IMR-90 (cell line): ENCODE data around the gene CLASP1. TPM values are rescaled to one million over a fixed set of nuclear protein-coding genes. Genes with fewer than 3 reads are reported as not detected.

Experiments used
- ATAC-seq: fragments of 200-7000 bp; cut with Tn5 transposase; 2 replicates; pipeline ENCODE4 v1.9.1; 2020; ENCODE audit warnings: low read depth, mild to moderate bottlenecking, moderate library complexity
- BruUV-seq: library from RNA; stranded (reverse); fragments of 400-500 nt; replicated peaks from 2 replicates; lab custom pipeline; 2021; lab: Mats Ljungman, UMichigan
- CTCF ChIA-PET: fragments of 300-600 bp; formaldehyde crosslinking; extraction: SDS; loops from one replicate; lab custom pipeline; 2021; ENCODE audit warnings: antibody characterized with exemption; lab: Yijun Ruan, JAX
- POLR2A ChIA-PET: fragments of 300-600 bp; sonication (Branson Sonifier 250); formaldehyde crosslinking; loops from one replicate; lab custom pipeline; 2022; ENCODE audit warnings: antibody characterized with exemption; ENCODE audit not compliant: unreplicated experiment; lab: Charles Lee
- DNase-seq: peaks from one replicate; pipeline ENCODE4 v3.0.0; 2013
- H2AFZ ChIP-seq: replicated peaks from 2 replicates; pipeline ENCODE3; 2013; ENCODE audit warnings: low read length, mild to moderate bottlenecking; ENCODE audit not compliant: poor library complexity
- H2AK5ac ChIP-seq: 2 replicates; pipeline ENCODE4 v1.6.1; 2013; ENCODE audit warnings: low read depth, low read length, inconsistent platforms
- H2AK9ac ChIP-seq: replicated peaks from 2 replicates; pipeline ENCODE3; 2013; ENCODE audit warnings: mild to moderate bottlenecking, low read depth, low read length, moderate library complexity; ENCODE audit not compliant: poor library complexity
- H2BK120ac ChIP-seq: 2 replicates; pipeline ENCODE4 v1.6.1; 2013; ENCODE audit warnings: low read depth, low read length, inconsistent platforms
- H2BK15ac ChIP-seq: 3 replicates; pipeline ENCODE4 v1.6.1; 2013; ENCODE audit warnings: low read depth, low read length, inconsistent platforms
- H2BK20ac ChIP-seq: 2 replicates; pipeline ENCODE4 v1.6.1; 2013; ENCODE audit warnings: low read depth, mild to moderate bottlenecking, inconsistent platforms, low read length, moderate library complexity
- H2BK5ac ChIP-seq: 2 replicates; pipeline ENCODE4 v1.6.1; 2013; ENCODE audit warnings: mild to moderate bottlenecking, low read depth, low read length, inconsistent platforms; ENCODE audit not compliant: poor library complexity, severe bottlenecking
- H3K14ac ChIP-seq: replicated peaks from 2 replicates; pipeline ENCODE4 v1.6.1; 2013; ENCODE audit warnings: low read depth, low read length, inconsistent platforms
- H3K18ac ChIP-seq: 2 replicates; pipeline ENCODE4 v1.6.1; 2013; ENCODE audit warnings: low read depth, low read length, control low read depth
- H3K23ac ChIP-seq: 2 replicates; pipeline ENCODE4 v1.6.1; 2013; ENCODE audit warnings: low read depth, low read length, inconsistent platforms
- H3K27ac ChIP-seq: 2 replicates; pipeline ENCODE4 v1.5.1; 2013; ENCODE audit warnings: mild to moderate bottlenecking, control low read depth, low read length; ENCODE audit not compliant: insufficient read depth
- H3K27me3 ChIP-seq: 2 replicates; pipeline ENCODE4 v1.6.1; 2013; ENCODE audit warnings: low read length; ENCODE audit not compliant: control insufficient read depth, insufficient read depth
- H3K36me3 ChIP-seq: 2 replicates; pipeline ENCODE4 v1.6.1; 2013; ENCODE audit warnings: low read length, mixed read lengths; ENCODE audit not compliant: control insufficient read depth, insufficient read depth
- H3K4ac ChIP-seq: 2 replicates; pipeline ENCODE4 v1.6.1; 2013; ENCODE audit warnings: low read depth, low read length, inconsistent platforms
- H3K4me1 ChIP-seq: 2 replicates; pipeline ENCODE4 v1.6.1; 2013; ENCODE audit warnings: low read length, mixed read lengths; ENCODE audit not compliant: control insufficient read depth, insufficient read depth
- H3K4me2 ChIP-seq: 2 replicates; pipeline ENCODE4 v1.6.1; 2013; ENCODE audit warnings: low read depth, mild to moderate bottlenecking, control low read depth, low read length, moderate library complexity
- H3K4me3 ChIP-seq: 2 replicates; pipeline ENCODE4 v1.5.1; 2013; ENCODE audit warnings: low read depth, mild to moderate bottlenecking, control low read depth, low read length, moderate library complexity; ENCODE audit not compliant: insufficient read depth
- H3K56ac ChIP-seq: 2 replicates; pipeline ENCODE4 v1.6.1; 2013; ENCODE audit warnings: low read length, inconsistent platforms; ENCODE audit not compliant: insufficient read depth; ENCODE audit errors: extremely low read depth
- H3K79me1 ChIP-seq, 2 experiments: 2 replicates each; pipeline ENCODE4 v1.6.1; 2013; ENCODE audit warnings: low read length in 2 of 2, inconsistent platforms in 1 of 2, low read depth in 1 of 2
- H3K9ac ChIP-seq: 2 replicates; pipeline ENCODE4 v1.6.1; 2013; ENCODE audit warnings: low read depth, low read length, control low read depth
- H3K9me1 ChIP-seq: 2 replicates; pipeline ENCODE4 v1.6.1; 2013; ENCODE audit warnings: low read length, inconsistent platforms; ENCODE audit not compliant: insufficient read depth
- H3K9me3 ChIP-seq: 2 replicates; pipeline ENCODE4 v1.6.1; 2013; ENCODE audit warnings: low read length; ENCODE audit not compliant: control insufficient read depth, insufficient read depth
- H4K20me1 ChIP-seq: 2 replicates; pipeline ENCODE4 v1.6.1; 2013; ENCODE audit warnings: low read length, inconsistent platforms; ENCODE audit not compliant: insufficient read depth
- H4K5ac ChIP-seq: 2 replicates; pipeline ENCODE4 v1.6.1; 2013; ENCODE audit warnings: mild to moderate bottlenecking, low read depth, low read length, control low read depth
- H4K8ac ChIP-seq, 2 experiments: 2 replicates each; pipeline ENCODE4 v1.6.1; 2013; ENCODE audit warnings: low read depth in 2 of 2, low read length in 2 of 2, control low read depth in 1 of 2, inconsistent platforms in 1 of 2
- H4K91ac ChIP-seq: 2 replicates; pipeline ENCODE4 v1.6.1; 2013; ENCODE audit warnings: low read depth, low read length, inconsistent platforms; ENCODE audit not compliant: insufficient read depth
- CEBPB ChIP-seq: IDR thresholded peaks from 2 replicates; pipeline ENCODE4 v1.6.1; 2012; ENCODE audit warnings: low read depth, low read length, improper control_type of control experiment
- CTCF ChIP-seq: conservative IDR thresholded peaks from 2 replicates; pipeline ENCODE4 v1.5.1; 2012; ENCODE audit warnings: mild to moderate bottlenecking, low read depth, low read length, improper control_type of control experiment
- MAFK ChIP-seq: IDR thresholded peaks from 2 replicates; pipeline ENCODE4 v1.6.1; 2012; ENCODE audit warnings: low read depth, low read length, improper control_type of control experiment
- MXI1 ChIP-seq: IDR thresholded peaks from 2 replicates; pipeline ENCODE4 v1.6.1; 2012; ENCODE audit warnings: low read depth, mild to moderate bottlenecking, low read length, moderate library complexity, borderline replicate concordance
- RCOR1 ChIP-seq: IDR thresholded peaks from 2 replicates; pipeline ENCODE4 v1.6.1; 2012; ENCODE audit warnings: mild to moderate bottlenecking, low read length, improper control_type of control experiment; ENCODE audit not compliant: insufficient replicate concordance
- SMC3 ChIP-seq: fragments of 150-350 bp; IDR thresholded peaks from 2 replicates; pipeline ENCODE4 v1.6.1; 2016; ENCODE audit warnings: low read depth, mild to moderate bottlenecking, antibody characterized with exemption, low read length, moderate library complexity
- WGBS, 2 experiments: methylation state at CpG; one replicate each; pipeline versions ENCODE4 v1.1.5 to v1.1.7; 2013; ENCODE audit warnings: missing lambda C conversion rate in 2 of 2; ENCODE audit not compliant: insufficient read length in 1 of 2; ENCODE audit errors: extremely low coverage in 2 of 2; 5-methylcytosine and 5-hydroxymethylcytosine counted together
- dilution Hi-C: fragments of 300-500 bp; cut with HindIII; formaldehyde crosslinking; loops from one replicate; pipeline ENCODE4 v1.14.3; 2018; ENCODE audit warnings: low sequenced_read_pairs; ENCODE audit not compliant: unreplicated experiment
- in situ Hi-C: fragments of 300-500 bp; cut with MboI; formaldehyde crosslinking; loops from 3 replicates; pipeline ENCODE4 v1.14.3; 2019; ENCODE audit warnings: low sequenced_read_pairs, inconsistent platforms, mixed read lengths
- intact Hi-C: fragments of 100-400 bp; cut with micrococcal nuclease; formaldehyde crosslinking; loops from 2 replicates; pipeline ENCODE4 v1.10.0; 2022
- polyA plus RNA-seq, 3 experiments: library from polyadenylated mRNA; depleted of rRNA; stranded (reverse); fragments of >200 nt; gene quantifications; 2 replicates each; pipeline ENCODE4 v1.2.3, GENCODE V29; 2012; ENCODE audit warnings: low replicate concordance in 1 of 3
- total RNA-seq: library from RNA; depleted of rRNA; stranded (reverse); fragments of >200 nt; gene quantifications from 2 replicates; pipeline ENCODE4 v1.2.3, GENCODE V29; 2012

CLASP1 gene
- total and polyA plus RNA-seq, 2 of the 4 experiments (the other 2 are of a cell fraction): 12.3 to 33.7 TPM

DNA sequence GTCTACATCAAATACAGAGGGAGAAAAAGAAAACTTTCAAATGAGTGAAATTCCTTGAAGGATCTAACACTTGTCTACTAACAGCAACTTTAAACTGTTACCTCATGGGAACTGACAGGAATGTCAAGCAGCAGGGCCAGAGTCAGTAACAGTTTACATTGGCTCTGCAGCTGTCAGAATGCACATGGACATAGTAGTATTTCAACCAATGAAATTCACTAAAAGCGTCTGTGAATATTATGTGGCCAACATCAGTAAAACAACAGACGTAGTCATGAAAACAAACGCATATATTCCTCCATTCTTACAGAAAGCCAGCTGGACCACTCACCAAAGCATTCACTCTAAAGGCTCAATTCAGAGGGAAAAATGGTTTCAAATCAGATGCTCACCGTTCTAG, 197.9 kb downstream of the CLASP1 start:
- dilution Hi-C loops: no loop called here
- in situ Hi-C loops: loop anchor here (10.0 kb wide), 1 partner anchor 73 kb away; no protein-coding TSS in a partner anchor

More for the DNA sequence above, 197.9 kb downstream of the CLASP1 start:
- Histone ChIP-seq H3K9me1 (peaks cover 12% of the 10 kb centered on the region), H3K79me1 (peaks cover 8 to 26% of the 10 kb centered on the region in 2 experiments; a peak in 3 of 4 replicates), H2AFZ (no peak overlapping the region), H2BK120ac (no peak overlapping the region), H3K9me3 (no peaks in the 10 kb centered on the region), H4K8ac (no peak overlapping the region), H4K91ac (no peak overlapping the region), H3K14ac (no peak overlapping the region), H3K9ac (no peak overlapping the region), H3K56ac (no peak overlapping the region), H3K4ac (no peak overlapping the region), H4K5ac (no peak overlapping the region), H3K36me3 (peaks cover 23% of the 10 kb centered on the region), H2BK5ac (peak overlapping the region; percentile 66), H3K27me3 (no peaks in the 10 kb centered on the region), H3K4me1 (peaks cover 11% of the 10 kb centered on the region), H3K18ac (no peak overlapping the region), H3K4me3 (no peak overlapping the region), H2AK5ac (no peak overlapping the region), H3K27ac (no peak overlapping the region), H3K23ac (no peak overlapping the region), H2BK20ac (no peak overlapping the region), H2AK9ac (no peak overlapping the region), H2BK15ac (no peak overlapping the region), H4K20me1 (peaks cover 4% of the 10 kb centered on the region; the same call in 1 of the 2 replicates), H3K4me2 (no peak overlapping the region)
- DNase-seq: peak; percentile 91
- no CpG with 5 or more reads among the region's 4 CpGs for WGBS, 2 experiments
- no TSS peak for BruUV-seq
- TF ChIP-seq SMC3 (no peak), MXI1 (peak; percentile 93; the same call in 1 of the 2 replicates), CEBPB (no peak), MAFK (no peak), CTCF (no peak), RCOR1 (peak; percentile 17)
- peak; percentile 92 for ATAC-seq
- intact Hi-C loops: loop anchor here (2.0 kb wide), 1 partner anchor 49 kb away; no protein-coding TSS in a partner anchor
- ChIA-PET CTCF (interaction anchor here (1.0 to 1.5 kb wide), 4 partner anchors 8 to 267 kb away, joined by 3 read pairs; no protein-coding TSS in a partner anchor), POLR2A (no interaction called here)
